Measurements from ENCODE around the gene NDE1.
A peak's percentile ranks its signal among the peaks of the same experiment; 100 is the strongest.
"Not testable (repeated sequence)": the region's sequence is repeated elsewhere in the genome, so short reads cannot be mapped to it uniquely, and the experiment has no call there.

Gene NDE1

DNA sequence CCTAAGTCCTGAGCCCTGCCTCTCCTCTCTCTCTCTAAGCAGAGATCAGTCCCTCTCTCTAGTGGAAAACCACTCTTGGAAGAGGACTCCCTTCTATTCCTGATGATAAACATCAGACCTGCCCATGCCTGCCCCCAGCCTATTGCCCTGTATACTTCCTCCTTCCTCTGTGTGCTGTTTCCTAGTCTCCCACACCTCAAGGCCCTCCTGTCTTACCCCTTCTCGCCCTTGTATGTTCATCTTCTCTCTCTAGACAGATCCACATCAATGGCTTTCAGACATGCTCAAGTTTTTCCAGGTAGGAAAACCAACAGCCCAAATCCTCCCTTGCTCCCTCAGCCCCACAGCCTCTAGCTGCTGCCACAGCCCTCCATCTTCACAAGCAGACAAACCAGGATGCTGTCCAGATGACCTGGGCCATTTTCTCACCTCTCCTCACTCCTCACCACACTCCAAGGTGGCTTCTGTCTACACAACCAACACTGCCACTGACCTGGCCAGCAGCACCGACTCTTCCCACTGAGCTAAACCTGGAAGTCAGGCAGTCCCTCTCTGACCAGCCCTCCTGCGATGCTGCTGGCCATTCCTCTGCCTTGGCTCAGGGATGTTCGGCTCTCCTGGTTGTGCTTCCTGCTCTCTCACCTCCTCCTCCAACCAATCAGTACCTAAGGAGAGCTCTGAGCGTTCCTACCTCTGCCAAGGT is 43.4 kb upstream of the NDE1 start:
- Histone ChIP-seq H3K4me3 (no peak overlapping the region), H3K27ac (peak overlapping the region in 1 of 2 donors; percentile 59)
- DNase-seq (ENCODE audit: low spot score) = no peak
- TF ChIP-seq, protein P1, sequence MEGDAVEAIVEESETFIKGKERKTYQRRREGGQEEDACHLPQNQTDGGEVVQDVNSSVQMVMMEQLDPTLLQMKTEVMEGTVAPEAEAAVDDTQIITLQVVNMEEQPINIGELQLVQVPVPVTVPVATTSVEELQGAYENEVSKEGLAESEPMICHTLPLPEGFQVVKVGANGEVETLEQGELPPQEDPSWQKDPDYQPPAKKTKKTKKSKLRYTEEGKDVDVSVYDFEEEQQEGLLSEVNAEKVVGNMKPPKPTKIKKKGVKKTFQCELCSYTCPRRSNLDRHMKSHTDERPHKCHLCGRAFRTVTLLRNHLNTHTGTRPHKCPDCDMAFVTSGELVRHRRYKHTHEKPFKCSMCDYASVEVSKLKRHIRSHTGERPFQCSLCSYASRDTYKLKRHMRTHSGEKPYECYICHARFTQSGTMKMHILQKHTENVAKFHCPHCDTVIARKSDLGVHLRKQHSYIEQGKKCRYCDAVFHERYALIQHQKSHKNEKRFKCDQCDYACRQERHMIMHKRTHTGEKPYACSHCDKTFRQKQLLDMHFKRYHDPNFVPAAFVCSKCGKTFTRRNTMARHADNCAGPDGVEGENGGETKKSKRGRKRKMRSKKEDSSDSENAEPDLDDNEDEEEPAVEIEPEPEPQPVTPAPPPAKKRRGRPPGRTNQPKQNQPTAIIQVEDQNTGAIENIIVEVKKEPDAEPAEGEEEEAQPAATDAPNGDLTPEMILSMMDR (IDR thresholded peaks at IDR 0.05) = no peak

DNA sequence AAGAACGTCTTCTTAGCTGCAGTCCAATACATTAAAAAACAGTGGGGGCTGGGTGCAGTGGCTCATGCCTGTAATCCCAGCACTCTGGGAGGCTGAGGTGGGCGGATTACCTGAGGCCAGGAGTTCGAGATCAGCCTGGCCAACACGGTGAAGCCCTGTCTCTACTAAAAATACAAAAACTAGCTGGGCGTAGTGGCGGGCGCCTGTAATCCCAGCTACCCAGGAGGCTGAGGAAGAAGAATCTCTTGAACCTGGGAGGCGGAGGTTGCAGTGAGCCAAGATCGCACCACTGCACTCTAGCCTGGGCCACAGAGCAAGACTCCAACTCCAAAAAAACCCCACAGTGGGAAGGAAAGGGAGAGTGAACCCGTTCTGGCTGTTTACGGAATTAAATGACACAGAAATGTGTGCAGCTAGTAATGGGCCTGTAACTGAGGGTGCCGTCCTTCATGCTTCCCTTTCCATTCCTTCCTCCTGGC is 42.8 kb upstream of the NDE1 start:
- not testable (repeated sequence) for H3K4me3 ChIP-seq; DNase-seq (ENCODE audit: low spot score)
- H3K27ac ChIP-seq = peak overlapping the region in 1 of 2 donors; percentile 59

DNA sequence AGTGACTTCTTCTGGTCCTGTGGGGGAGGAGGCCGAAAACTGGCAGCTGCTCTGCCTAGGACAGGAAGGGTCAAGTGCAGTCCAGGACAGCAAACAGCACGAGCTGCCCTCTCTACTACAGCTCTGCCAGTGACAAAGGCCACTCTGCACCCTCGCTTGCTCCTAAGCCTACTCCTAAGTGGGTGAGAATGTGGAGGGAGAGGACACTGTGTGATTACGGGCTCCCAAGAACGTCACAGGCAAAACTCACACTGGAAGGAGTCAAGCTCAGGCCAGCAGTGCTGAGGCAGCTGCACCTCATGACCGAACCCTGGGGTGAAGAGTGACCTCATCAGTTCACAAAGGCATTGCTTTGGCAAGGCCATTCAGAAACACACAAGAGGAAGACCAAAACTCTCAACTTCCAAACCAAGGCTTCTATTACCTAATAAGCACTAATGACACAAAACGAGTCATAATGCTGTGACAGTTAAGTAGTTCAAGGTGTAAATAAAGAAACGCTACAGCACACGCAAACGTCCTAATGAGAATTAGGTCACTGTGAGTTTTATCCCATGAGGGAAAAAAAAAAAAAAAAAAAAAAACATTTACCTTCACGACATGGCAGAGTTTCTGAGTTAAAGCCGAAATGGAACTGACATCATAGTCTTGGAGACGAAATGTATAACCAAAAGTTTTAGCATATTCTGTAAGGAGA is 42.2 kb upstream of the NDE1 start:
- DNase-seq (ENCODE audit: low spot score) = no peak
- TF ChIP-seq, protein P1 (IDR thresholded peaks at IDR 0.05) = no peak
- H3K27ac ChIP-seq = peak overlapping the region in 1 of 2 donors; percentile 59
- no peak overlapping the region for H3K4me3 ChIP-seq

DNA sequence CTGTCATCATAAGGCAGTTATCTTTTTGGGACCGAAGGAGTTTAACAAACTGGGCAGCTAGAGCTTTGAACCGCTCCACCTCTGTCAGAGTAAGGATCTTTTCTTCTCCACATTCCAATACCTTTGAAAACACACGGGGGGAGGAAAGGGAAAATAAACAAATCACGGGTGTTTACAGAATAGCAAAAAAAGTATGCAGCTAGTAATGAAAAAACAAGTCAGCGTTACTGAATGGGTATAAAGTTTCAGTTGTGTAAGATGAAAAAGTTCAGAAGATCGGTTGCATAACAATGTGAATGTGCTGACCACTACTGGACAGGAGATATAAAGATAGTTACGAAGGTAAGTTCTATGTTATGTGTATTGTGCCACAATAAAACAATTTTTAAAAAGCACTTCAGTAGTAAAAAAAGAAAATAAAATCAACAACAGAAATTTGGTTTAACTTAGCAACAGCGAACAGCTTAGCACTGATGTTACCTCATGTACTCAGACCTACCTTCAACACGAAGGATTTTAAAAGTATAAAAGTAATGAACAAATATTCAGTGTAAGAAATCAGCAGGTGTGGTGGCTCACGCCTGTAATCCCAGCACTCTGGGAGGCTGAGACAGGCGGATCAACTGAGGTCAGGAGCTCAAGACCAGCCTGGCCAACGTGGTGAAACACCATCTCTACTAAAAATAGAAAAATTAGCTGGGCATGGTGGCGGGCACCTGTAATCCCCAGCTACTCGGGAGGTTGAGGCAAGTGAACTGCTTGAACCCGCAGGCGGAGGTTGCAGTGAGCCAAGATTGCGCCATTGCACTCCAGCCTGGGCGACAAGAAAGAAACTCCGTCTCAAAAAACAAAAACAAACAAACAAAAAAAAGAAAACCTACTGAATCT is 41.4 kb upstream of the NDE1 start:
- TF ChIP-seq, protein P1 (IDR thresholded peaks at IDR 0.05) = no peak
- H3K27ac ChIP-seq = no peak overlapping the region

DNA sequence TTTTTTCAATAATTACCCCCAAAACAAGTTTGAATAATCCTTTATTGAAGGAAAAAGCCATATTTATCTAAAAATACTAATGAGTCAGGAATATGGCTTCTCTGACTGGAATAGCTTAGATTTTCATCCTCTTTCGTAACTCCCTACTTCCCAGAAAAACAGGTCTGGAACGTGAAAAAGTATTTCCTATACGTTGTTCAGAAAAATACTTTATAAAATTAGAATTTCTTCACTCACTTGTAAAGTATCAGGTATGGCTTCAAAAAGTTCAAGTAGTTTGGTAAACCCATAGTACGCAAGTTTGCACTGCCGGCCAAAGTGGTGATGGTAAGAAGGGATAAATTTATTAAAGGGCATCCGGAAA is 40.8 kb upstream of the NDE1 start:
- TF ChIP-seq, protein P1 (IDR thresholded peaks at IDR 0.05) = no peak

More for the DNA sequence above, 41.4 kb upstream of the NDE1 start:
- no peak for DNase-seq (ENCODE audit: low spot score)
- H3K4me3 ChIP-seq = no peak overlapping the region

DNA sequence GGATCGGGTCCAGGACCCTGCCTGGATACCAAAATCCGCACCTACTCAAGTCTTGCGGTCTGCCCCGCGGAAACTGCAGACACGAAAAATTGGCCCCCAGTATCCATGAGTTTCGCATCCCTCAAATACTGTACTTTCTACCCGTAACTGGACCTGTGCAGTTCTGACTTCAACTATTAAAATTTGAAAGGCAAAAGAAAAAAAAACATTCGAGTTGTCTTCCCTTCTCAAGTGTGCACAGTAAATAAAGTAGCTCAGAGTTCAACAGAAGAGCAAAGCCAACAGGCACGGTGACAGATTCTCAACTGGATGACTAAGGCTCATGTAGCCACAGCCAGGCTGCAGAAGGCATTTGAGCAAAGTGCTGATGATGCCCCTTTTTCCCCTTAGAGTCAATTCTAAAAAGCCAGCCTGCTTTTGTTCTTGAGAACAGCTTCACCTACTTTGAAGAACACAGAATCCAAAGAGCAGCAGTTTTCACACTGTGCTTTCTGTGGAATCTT is 39.6 kb upstream of the NDE1 start:
- H3K27ac ChIP-seq = no peak overlapping the region
- no peak for DNase-seq (ENCODE audit: low spot score)
- TF ChIP-seq, protein P1 (IDR thresholded peaks at IDR 0.05) = no peak
- no peak overlapping the region for H3K4me3 ChIP-seq

More for the DNA sequence above, 40.8 kb upstream of the NDE1 start:
- H3K27ac ChIP-seq = no peak overlapping the region
- no peak overlapping the region for H3K4me3 ChIP-seq
- DNase-seq (ENCODE audit: low spot score) = no peak

DNA sequence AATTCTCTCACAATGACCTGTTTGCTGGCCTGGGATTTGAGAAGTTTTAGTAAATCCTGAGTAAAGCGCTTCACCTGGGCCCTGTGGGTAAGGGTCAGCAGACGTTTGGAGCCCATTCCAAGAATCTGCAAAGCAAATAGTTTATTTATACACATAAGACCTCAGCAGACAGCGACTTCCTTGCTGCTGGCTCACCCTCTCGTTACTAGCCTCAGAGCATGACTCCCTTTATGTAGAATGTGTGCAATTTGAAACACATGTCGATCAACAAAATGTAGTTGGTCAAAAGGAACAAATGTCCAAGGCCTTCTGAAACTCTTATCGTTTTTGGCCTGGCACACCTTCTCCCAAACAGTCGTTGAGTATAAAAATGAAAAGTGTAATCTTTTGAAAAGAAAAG is 38.4 kb upstream of the NDE1 start:
- no peak overlapping the region for H3K27ac ChIP-seq
- no peak overlapping the region for H3K4me3 ChIP-seq
- TF ChIP-seq, protein P1 (IDR thresholded peaks at IDR 0.05) = no peak
- no peak for DNase-seq (ENCODE audit: low spot score)

Data from coronary artery (tissue), 2 donors.